ENCODE results near the gene TGFBR1.
"Not testable (repeated sequence)": the region's sequence is repeated elsewhere in the genome, so short reads cannot be mapped to it uniquely, and the experiment has no call there.

The TGFBR1 gene

DNA sequence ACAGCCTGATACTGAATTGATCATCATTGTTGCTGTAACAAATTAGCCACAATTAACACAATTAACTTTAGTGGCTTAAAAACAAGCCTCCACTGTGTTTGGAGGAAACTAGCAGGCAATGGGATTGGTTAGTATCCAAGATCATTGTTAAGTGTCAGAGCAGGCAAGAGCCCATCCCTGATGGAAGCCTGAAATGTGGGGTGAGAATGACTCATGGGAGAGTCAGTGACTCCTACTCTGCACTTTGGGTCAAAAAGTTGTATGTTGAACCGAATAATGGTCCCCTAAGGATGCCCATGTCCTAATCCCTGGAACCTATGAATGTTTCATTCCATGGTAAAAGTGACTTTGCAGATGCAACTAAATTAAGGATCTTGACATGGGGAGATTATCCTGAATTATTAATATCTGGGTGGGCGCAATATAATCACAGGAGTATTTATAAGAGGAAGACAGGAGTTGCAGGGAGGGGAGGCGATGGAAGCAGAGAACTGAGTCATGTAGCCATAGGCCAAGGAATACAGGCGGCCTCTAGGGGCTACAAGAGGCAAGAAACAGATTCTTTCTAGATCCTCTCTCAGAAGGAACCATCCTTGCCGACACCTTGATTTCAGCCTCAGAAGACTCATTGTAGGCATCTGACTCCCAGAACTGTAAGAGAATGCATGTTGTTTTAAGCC, 88.0 kb downstream of the TGFBR1 start:
- no peak for DNase-seq

DNA sequence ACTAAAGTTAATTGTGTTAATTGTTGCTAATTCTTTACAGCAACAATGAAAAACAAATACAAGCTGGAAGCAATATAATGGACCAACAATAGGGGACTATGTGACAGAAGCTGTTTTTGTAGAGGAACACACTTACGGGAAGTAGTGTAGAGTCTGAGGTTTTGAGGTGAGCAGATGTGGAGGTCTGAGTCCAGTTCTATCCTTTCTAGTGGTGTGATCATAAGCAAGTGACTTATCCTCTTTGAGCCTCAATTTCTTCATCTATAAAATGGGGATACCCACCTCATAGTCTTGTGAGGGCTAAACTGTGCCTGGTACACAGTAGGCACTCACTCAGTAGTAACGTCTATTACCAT, 88.5 kb downstream of the TGFBR1 start:
- DNase-seq, result no peak

DNA sequence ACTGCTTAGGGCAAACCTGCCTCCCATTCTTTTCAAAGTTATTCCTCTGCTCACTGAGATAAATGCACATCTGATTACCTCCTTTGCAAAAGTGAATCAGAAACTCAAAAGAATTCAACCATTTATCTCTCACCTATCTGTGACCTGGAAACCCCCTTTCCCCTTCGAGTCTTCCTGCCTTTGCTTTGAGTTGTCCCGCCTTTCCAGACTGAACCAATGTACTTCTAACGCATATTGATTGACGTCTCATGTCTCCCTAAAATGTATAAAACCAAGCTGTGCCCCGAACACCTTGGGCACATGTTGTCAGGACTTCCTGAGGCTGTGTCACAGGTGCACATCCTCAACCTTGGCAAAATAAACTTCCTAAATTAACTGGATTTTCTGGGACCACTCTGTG, 91.6 kb downstream of the TGFBR1 start:
- not testable (repeated sequence) for DNase-seq

DNA sequence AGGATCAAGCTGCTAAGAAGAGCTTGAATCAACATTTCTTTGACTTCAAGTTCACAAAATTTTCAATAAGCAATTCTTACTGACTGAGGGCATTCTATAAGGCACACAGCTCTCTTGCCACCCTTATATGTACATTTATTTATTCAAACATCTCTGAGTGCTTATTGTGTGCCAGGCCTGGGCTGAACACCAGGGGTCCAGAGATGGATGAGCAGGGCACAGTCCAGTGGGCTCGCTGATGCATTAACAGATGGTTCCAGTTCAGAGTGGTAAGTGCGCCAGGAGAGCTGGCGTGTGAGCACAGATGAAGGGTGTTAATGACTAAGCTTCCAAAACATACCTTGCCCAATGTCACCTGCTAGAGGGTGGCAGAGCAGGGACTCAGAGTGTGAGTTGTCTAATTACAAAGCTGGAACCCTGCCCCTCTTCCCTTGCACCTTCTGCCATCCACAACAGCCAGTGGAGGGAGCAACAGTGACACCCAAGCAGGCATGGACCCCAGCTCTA, 92.3 kb downstream of the TGFBR1 start:
- no peak for DNase-seq

DNA sequence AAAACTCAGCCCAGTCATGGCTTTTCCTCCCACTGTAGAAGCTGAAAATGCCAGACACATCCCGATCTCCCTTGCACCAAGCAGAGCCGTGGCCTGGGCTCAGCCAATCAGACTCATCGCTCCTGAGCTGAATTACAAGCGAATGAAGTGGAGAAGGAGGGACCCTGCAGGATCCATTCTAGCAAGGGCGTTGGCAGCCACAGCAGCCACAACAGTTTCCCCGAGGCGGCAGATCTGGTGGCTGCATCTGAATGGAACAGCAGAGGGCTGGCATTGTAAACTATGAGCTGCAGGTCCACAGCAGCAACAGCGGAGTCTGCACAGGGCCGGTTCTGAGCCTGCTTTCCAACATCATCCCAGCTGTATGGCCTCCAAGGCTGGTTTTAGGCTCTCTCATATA, 93.1 kb downstream of the TGFBR1 start:
- DNase-seq, result no peak

DNA sequence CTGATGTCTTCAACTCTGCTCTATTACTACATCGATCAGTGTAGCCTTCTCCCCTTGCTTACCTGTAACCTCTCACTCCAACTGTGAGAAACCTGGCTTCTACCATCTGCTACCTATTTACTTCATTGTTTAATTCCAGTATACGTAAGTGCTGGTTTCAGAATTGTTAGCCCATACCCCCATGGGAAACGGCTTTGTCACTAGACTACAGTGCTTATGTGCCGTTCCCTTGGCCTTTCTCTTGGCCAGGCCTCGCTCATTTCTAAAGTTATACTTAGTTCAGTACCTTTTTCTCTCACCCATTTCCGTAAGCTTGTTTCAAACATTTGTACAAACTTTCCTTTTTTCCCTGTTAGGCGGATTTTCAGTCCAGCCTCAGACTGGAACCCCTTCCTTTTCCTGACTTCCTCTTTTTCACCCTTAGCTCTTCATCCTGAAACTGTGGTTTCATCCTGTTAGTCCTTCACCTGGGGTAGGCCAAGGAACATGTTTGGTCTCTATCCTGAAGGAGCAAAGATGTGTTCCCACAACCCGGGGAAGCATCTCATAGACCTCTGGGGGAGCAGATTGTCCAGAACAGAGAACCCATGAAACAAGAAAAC, 95.1 kb downstream of the TGFBR1 start:
- no peak for DNase-seq

DNA sequence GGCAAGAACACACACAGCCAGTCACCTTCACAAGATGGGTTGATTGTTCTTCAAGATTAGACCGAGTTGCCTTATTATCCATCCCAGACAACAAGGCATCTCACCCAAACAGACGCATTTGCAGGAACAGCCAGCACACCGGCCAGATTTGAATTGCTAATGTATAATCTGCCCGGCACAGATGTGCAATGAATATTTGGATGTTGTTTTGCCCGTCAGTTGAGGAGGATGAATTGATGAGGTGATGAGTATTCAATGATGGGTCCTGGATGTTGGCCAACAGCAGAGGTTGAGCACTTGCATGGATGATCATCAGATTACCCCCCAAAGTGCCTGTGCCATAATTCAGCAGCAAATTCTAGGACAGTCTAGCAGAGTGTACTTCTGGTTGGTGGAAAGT, 96.7 kb downstream of the TGFBR1 start:
- no peak for DNase-seq
